RWPE1 (cell line): ENCODE measurements around the gene PLA2G2C.

Experiments
- CTCF ChIA-PET: fragments of 350-600 bp; sonication (Branson Sonifier 250); formaldehyde crosslinking; extraction: SDS; loops from one replicate; lab custom pipeline; 2021; lab: Yijun Ruan, JAX
- POLR2A ChIA-PET: fragments of 400-600 bp; formaldehyde crosslinking; extraction: SDS; loops from one replicate; lab custom pipeline; 2020; ENCODE audit warnings: antibody characterized with exemption; ENCODE audit not compliant: low non-redundant PET; lab: Yijun Ruan, JAX
- DNase-seq: peaks from one replicate; pipeline ENCODE4 v3.0.0; 2012; ENCODE audit warnings: low spot score
- H3K27ac ChIP-seq: fragments of 450-650 bp; 2 replicates; pipeline ENCODE4 v1.5.1; 2017
- TF ChIP-seq, protein P1 (sequence below): fragments of 450-650 bp; conservative IDR thresholded peaks from 2 replicates; pipeline ENCODE4 v1.5.1; 2017; ENCODE audit warnings: low read depth, mild to moderate bottlenecking

PLA2G2C gene

DNA sequence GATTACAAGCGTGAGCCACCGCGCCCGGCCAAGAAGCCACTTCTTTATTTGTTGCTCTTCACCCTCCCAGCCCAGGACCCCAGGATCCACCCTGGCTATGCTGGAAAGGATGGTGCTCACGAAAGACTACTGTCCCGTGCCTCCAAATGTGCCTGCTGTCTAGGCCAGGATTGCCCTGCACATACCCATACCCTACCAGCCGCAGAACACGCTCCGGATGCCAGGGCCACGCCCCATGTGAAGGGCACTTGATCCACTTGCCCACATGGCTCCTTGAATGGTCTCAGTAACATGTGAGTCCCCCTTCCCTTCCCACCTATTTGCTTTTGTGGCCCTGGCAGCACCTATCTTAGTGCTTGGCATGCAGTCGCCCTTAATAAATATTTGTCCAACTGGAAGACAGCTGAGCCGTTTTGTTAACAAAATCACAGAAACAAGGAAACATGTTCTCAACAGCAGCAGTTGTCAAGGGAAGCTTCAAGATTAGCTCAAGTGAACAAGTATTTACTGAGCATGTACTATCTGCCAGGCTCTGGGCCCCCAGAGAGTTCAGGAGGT, 14.2 kb downstream of the PLA2G2C start:
- H3K27ac ChIP-seq: no peak overlapping the region
- CTCF ChIA-PET: no interaction called here
- POLR2A ChIA-PET: interaction anchor here (0.6 kb wide), 1 partner anchor 263 kb away, joined by 4 read pairs; no protein-coding TSS in a partner anchor
- no peak for DNase-seq
- TF ChIP-seq, protein P1, sequence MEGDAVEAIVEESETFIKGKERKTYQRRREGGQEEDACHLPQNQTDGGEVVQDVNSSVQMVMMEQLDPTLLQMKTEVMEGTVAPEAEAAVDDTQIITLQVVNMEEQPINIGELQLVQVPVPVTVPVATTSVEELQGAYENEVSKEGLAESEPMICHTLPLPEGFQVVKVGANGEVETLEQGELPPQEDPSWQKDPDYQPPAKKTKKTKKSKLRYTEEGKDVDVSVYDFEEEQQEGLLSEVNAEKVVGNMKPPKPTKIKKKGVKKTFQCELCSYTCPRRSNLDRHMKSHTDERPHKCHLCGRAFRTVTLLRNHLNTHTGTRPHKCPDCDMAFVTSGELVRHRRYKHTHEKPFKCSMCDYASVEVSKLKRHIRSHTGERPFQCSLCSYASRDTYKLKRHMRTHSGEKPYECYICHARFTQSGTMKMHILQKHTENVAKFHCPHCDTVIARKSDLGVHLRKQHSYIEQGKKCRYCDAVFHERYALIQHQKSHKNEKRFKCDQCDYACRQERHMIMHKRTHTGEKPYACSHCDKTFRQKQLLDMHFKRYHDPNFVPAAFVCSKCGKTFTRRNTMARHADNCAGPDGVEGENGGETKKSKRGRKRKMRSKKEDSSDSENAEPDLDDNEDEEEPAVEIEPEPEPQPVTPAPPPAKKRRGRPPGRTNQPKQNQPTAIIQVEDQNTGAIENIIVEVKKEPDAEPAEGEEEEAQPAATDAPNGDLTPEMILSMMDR: no peak

DNA sequence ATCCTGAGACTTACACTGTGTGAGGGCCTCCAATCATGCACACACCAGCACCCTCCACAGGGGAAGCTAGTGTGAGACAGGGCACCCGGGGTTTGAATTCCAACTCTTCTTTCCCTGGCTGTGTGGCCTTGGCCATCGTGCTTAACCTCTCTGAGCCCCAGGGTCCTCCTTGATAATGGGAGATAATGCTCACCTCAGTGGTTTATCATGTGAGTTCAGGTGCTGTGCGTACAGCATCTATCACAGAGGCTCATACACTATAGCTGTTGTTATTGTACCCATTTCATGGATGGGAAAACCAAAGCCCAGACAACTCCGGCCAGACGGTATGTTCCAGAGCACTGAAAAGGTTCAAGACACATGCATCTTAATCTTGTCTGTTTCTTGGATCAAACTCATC, 16.4 kb downstream of the PLA2G2C start:
- no peak for DNase-seq
- POLR2A ChIA-PET: no interaction called here
- TF ChIP-seq, protein P1: no peak
- CTCF ChIA-PET: no interaction called here
- no peak overlapping the region for H3K27ac ChIP-seq

DNA sequence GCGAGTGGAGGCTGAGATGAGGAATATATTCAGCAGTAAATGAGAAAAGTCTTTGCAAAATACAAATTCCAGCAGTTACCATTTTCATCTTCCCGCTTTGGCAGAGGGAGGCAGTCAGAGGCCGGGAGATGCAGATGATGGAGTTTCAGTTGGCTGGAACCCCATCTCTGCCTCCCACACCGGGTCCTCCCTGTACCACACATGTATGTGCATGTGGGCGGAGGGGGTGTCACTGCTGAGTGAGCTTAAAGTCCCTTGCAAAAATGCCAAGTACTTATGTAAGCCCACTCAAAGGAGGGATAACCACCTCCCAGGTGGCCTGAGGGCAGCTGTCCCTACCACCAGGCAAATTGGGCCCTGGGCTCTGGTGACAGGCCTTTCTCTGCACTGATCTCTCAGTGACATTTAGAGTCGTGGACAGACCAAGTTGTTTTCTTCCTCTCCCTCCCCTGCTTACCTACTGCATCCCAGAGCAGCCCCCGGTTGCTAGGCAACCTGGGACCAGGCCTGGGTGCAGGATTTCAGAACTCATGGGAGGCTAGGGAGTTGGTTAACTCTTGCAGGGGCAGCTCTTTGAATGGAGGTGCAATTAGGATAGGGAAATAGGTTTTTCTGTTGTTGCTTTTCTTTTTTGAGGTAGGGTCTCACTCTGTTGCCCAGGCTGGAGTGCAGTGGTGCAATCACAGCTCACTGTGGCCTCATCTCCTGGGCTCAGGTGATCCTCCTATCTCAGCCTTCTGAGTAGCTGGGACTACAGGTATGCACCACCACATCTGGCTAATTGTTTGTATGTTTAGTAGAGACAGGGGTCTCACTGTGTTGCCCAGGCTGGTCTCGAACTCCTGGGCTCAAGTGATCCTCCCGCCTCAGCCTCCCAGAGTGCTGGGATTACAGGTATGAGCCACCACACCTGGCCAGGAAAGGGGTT, 17.5 kb downstream of the PLA2G2C start:
- TF ChIP-seq, protein P1: no peak
- no peak for DNase-seq
- H3K27ac ChIP-seq: no peak overlapping the region
- POLR2A ChIA-PET: no interaction called here
- CTCF ChIA-PET: no interaction called here

DNA sequence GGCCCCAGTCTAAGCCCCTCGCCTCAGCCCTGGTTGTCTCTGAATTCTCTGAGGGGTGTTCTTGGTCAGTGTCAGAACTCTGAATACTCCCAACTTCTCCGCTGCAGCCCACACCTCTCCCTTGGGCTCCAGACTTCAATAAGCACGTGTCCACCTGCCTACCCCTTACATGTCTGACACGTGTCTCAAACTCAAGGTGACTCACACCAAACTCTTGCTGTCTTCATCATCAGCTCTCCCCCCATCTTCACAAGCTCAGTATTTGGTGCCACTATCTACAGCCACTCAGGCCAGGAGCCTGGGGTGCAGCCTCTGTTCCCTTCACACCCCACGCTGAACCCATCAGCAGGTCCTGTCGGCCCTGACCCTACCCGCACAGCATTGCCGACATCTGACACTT, 19.2 kb downstream of the PLA2G2C start:
- CTCF ChIA-PET: interaction anchor here (0.6 to 1.0 kb wide), 2 partner anchors 264 to 514 kb away, joined by 3 read pairs; no protein-coding TSS in a partner anchor

DNA sequence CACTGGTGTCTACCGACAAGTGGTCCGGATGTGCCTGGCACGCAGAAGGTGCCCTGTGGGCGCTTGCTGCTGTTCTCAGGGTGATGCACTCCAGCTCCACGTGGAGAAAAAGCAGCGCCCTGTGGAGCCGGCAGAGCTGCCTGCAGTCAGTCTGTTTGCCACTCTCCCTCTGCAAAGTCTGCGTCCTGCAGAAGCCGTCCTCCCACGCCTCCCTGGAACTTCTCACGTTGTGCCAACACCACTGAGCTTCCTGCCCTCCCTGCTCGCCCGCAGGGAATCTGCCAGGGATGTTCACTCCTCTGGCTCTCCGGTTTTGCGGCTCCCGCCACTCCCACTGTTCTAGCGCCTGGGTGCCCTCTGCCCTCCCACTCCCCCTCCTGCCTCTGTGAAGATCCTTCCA, 20.3 kb downstream of the PLA2G2C start:
- POLR2A ChIA-PET: no interaction called here
- peak; percentile 20 for DNase-seq
- TF ChIP-seq, protein P1: no peak
- CTCF ChIA-PET: interaction anchor here (0.5 to 1.4 kb wide), 7 partner anchors 29 to 329 kb away, joined by 3 to 16 read pairs (median 3); no protein-coding TSS in a partner anchor
- H3K27ac ChIP-seq: no peak overlapping the region

More for the DNA sequence above, 19.2 kb downstream of the PLA2G2C start:
- peak; percentile 23 for DNase-seq
- H3K27ac ChIP-seq: no peak overlapping the region
- POLR2A ChIA-PET: interaction anchor here (0.5 kb wide), 1 partner anchor 218 kb away, joined by 3 read pairs; no protein-coding TSS in a partner anchor
- TF ChIP-seq, protein P1: no peak

DNA sequence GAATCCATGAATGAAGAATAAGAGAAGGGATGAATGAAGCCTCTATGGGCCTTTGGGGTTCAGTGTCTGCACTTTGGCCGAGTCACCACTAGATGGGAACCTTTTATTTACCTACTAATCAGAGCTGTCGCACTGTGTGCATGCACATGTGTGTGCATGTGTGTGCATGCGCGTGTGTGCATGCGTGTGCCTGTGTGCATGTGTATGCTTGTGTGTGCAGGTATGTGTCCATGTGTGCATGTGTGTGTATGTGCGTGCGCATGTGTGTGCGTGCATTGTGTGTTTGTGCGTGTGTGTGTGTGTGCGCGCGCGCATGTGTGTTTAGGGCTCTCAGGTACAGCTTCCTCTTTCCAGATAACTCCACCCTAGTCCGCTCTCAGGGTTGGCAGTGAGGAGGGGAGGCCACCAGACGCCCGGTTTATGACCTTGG, 20.8 kb downstream of the PLA2G2C start:
- peak; percentile 40 for DNase-seq
- TF ChIP-seq, protein P1: no peak
- ChIA-PET POLR2A (no interaction called here), CTCF (interaction anchor here (0.5 to 1.4 kb wide), 7 partner anchors 30 to 329 kb away, joined by 3 to 16 read pairs (median 3); no protein-coding TSS in a partner anchor)
- H3K27ac ChIP-seq: no peak overlapping the region
